HT1080 (cell line): ENCODE results near the gene QRFP. TPM values are rescaled to one million over a fixed set of nuclear protein-coding genes. Genes with fewer than 3 reads are reported as not detected.
A peak's percentile ranks its signal among the peaks of the same experiment; 100 is the strongest.
"Not testable (repeated sequence)": the region's sequence is repeated elsewhere in the genome, so short reads cannot be mapped to it uniquely, and the experiment has no call there.

Source experiments
- DNase-seq: peaks from one replicate; pipeline ENCODE4 v3.0.0-alpha.2; 2015; ENCODE audit warnings: low read depth
- total RNA-seq: library from RNA; depleted of rRNA; stranded (reverse); fragments of >200 nt; shearing (Covaris generic); gene quantifications from 2 replicates; pipeline ENCODE4 v1.2.3, GENCODE V29; 2014; rRNA removed

Gene QRFP
- total RNA-seq, 1 experiment from 2014 or later: not detected

- peak; percentile 82 for DNase-seq
Observed at GRCh38 chr9:130857864-130858738, 38.5 kb downstream of the QRFP start.

GRCh38 chr9:130856474-130856873 lies 40.1 kb downstream of the QRFP start:
- DNase-seq: no peak

- no peak for DNase-seq
Observed at GRCh38 chr9:130854835-130855234, 41.8 kb downstream of the QRFP start.

GRCh38 chr9:130854092-130854491 lies 42.5 kb downstream of the QRFP start:
- no peak for DNase-seq

- DNase-seq: no peak
Observed at GRCh38 chr9:130852801-130853200, 43.8 kb downstream of the QRFP start.

- no peak for DNase-seq
Observed at GRCh38 chr9:130849356-130849755, 47.3 kb downstream of the QRFP start.

- DNase-seq: not testable (repeated sequence)
Observed at GRCh38 chr9:130848514-130848913, 48.1 kb downstream of the QRFP start.

GRCh38 chr9:130847306-130848217 lies 49.0 kb downstream of the QRFP start:
- DNase-seq: peak; percentile 98

GRCh38 chr9:130846487-130847305 lies 49.9 kb downstream of the QRFP start:
- peak; percentile 87 for DNase-seq

- peak; percentile 64 for DNase-seq
Observed at GRCh38 chr9:130845901-130846481, 50.6 kb downstream of the QRFP start.

GRCh38 chr9:130845254-130845653 lies 51.4 kb downstream of the QRFP start:
- DNase-seq: no peak

GRCh38 chr9:130844044-130844451 lies 52.6 kb downstream of the QRFP start:
- DNase-seq: no peak

- DNase-seq: no peak
Observed at GRCh38 chr9:130843049-130843908, 53.3 kb downstream of the QRFP start.

Other genes with a start within 250 kb of the QRFP start
- gene PRDM12, start 232.2 kb downstream of the QRFP start, total RNA-seq: 0.07 and 0.10 TPM in 2 replicates
- gene EXOSC2, start 203.0 kb downstream of the QRFP start, total RNA-seq: 65.0 and 69.6 TPM in 2 replicates
- 35.7 and 41.5 TPM in 2 replicates for gene ABL1, start 61.6 kb downstream of the QRFP start, total RNA-seq
- 11.6 TPM in 2 replicates for gene FIBCD1, start 42.4 kb upstream of the QRFP start, total RNA-seq
- 0.13 and 0.29 TPM in 2 replicates for gene LAMC3, start 112.4 kb upstream of the QRFP start, total RNA-seq
- 0.50 and 1.0 TPM in 2 replicates for gene AIF1L, start 199.7 kb upstream of the QRFP start, total RNA-seq
- gene NUP214, start 228.8 kb upstream of the QRFP start, total RNA-seq: 22.1 and 27.1 TPM in 2 replicates